ENCODE results near the gene RDH13.
"Not testable (repeated sequence)": the region's sequence is repeated elsewhere in the genome, so short reads cannot be mapped to it uniquely, and the experiment has no call there.

The RDH13 gene

DNA sequence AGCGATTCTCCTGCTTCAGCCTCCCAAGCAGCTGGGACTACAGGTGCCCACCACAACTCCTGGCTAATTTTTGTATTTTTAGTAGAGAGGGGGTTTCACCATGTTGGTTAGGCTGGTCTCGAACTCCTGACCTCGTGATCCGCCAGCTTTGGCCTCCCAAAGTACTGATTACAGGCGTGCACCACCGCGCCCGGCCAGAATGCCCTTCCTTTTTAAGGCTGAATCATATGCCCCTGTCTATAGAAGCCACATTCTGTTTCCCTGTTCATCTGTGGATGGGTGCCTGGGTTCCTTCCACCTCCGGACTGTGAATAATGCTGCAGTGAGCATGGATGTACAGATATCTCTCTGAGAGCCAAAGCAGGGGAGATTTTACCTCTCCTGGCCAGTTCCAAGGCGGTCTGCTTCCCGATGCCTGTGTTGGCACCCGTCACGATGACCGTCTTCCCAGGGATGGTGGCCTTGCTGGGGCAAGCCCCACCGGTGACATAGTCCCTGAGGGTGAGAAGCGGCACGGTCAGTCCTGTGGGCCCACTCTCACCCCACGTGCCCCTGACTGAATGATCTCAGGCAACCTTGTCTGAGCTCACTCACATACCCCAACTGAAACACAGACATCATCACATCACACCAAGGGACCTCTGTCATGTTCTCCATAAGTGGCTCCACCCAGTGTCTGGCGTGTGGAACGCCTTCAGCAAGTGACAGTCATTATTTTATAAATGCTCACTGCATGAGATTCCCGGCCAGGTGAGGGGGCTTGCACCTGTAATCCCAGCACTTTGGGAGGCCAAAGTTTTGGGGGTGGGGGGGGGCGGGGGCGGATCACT lies 4.0 kb downstream of the RDH13 start:
- FAIRE-seq (no peak), DNase-seq (ENCODE audit: insufficient read length, low spot score) (no peak)
- TF ChIP-seq POLR2A (IDR thresholded peaks at IDR 0.05; ENCODE audit: low read depth, low read length) = no peak

GRCh38 chr19:55056827-55057226 lies 6.1 kb downstream of the RDH13 start:
- no peak for FAIRE-seq
- no peak for DNase-seq (ENCODE audit: insufficient read length, low spot score)
- no peak for TF ChIP-seq POLR2A (IDR thresholded peaks at IDR 0.05; ENCODE audit: low read depth, low read length)

GRCh38 chr19:55053735-55054134 lies 9.2 kb downstream of the RDH13 start:
- DNase-seq (ENCODE audit: insufficient read length, low spot score) (no peak), FAIRE-seq (no peak)

GRCh38 chr19:55050749-55051532 lies 12.0 kb downstream of the RDH13 start:
- FAIRE-seq (no peak), DNase-seq (ENCODE audit: insufficient read length, low spot score) (no peak)
- TF ChIP-seq POLR2A (IDR thresholded peaks at IDR 0.05; ENCODE audit: low read depth, low read length) = no peak

More at GRCh38 chr19:55053735-55054134, 9.2 kb downstream of the RDH13 start:
- TF ChIP-seq POLR2A (IDR thresholded peaks at IDR 0.05; ENCODE audit: low read depth, low read length) = no peak

GRCh38 chr19:55048446-55048845 lies 14.5 kb downstream of the RDH13 start:
- FAIRE-seq (no peak), DNase-seq (ENCODE audit: insufficient read length, low spot score) (no peak)
- no peak for TF ChIP-seq POLR2A (IDR thresholded peaks at IDR 0.05; ENCODE audit: low read depth, low read length)

GRCh38 chr19:55047951-55048350 lies 15.0 kb downstream of the RDH13 start:
- FAIRE-seq (no peak), DNase-seq (ENCODE audit: insufficient read length, low spot score) (no peak)
- TF ChIP-seq POLR2A (IDR thresholded peaks at IDR 0.05; ENCODE audit: low read depth, low read length) = no peak

DNA sequence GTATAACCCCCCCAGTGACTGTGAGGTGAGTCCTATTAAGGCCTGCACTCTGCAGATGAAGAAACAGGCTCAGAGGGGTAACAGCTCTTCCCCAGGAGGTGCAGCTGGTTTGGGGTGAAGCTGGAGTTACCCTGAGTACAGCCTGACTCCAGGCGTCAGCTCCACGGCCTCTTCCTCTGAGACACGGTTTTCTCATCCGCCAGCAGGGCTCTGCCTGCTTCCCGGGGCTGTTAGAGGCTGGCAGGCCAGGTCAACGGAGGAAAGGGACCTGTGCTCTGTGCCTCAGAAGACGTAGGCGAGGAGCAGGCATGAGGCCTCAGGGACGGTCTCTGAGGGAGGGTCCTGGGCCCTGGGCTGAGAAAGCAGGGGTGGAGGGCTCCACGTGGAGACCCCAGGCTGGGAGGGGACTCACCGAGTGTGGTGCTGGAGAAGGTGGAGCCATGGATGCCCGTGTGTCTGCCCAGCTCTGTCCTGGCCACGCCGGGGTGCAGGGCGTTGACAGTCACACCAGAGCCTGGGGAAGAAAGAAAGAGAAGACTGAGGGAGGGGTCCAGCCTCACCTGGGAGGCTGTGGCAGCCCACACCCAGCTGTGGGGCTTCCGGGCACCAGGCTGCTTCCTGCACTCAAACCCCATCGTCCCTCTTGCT lies 15.8 kb downstream of the RDH13 start:
- FAIRE-seq (no peak), DNase-seq (ENCODE audit: insufficient read length, low spot score) (no peak)
- no peak for TF ChIP-seq POLR2A (IDR thresholded peaks at IDR 0.05; ENCODE audit: low read depth, low read length)

GRCh38 chr19:55044771-55045716 lies 17.9 kb downstream of the RDH13 start:
- DNase-seq (ENCODE audit: insufficient read length, low spot score) (no peak), FAIRE-seq (no peak)
- no peak for TF ChIP-seq POLR2A (IDR thresholded peaks at IDR 0.05; ENCODE audit: low read depth, low read length)

DNA sequence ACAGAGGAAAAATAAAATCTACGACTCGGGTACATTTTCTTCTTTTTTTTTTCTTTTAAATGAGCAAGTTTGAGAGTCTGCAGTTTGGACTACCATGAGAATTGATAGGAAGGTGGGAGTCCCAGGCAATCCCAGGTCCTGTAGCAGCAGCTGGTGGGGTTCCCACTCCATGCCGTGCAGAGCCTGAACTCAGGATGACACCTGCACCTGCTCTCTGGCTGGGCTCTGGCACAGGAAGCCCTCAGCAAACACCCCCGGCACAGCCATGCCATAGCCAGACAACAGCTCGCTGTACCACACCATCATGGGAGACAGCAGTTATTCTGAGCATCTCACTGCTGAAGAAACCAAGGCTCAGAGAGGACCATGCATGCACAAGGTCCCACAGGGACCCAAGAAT lies 18.7 kb downstream of the RDH13 start:
- DNase-seq (ENCODE audit: insufficient read length, low spot score) = no peak
- no peak for FAIRE-seq
- TF ChIP-seq POLR2A (IDR thresholded peaks at IDR 0.05; ENCODE audit: low read depth, low read length) = no peak

GRCh38 chr19:55042688-55043087 lies 20.3 kb downstream of the RDH13 start:
- FAIRE-seq (no peak), DNase-seq (ENCODE audit: insufficient read length, low spot score) (no peak)
- no peak for TF ChIP-seq POLR2A (IDR thresholded peaks at IDR 0.05; ENCODE audit: low read depth, low read length)

DNA sequence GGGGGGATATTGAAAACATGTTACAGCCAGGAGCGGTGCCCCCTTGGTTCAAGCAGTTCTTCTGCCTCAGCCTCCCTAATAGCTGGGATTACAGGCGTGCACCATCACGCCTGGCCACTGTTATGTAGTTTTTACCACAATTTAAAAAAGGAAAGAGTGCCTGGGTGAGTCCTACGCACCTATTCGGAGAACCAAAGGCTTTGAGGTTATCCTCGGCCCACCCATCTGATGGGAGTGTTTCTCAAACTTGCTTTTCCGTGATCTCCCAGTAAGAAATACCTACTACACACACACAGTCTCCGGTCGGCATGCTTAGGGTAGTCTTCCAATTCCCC lies 20.6 kb downstream of the RDH13 start:
- TF ChIP-seq POLR2A (IDR thresholded peaks at IDR 0.05; ENCODE audit: low read depth, low read length) = no peak
- DNase-seq (ENCODE audit: insufficient read length, low spot score) (no peak), FAIRE-seq (no peak)

DNA sequence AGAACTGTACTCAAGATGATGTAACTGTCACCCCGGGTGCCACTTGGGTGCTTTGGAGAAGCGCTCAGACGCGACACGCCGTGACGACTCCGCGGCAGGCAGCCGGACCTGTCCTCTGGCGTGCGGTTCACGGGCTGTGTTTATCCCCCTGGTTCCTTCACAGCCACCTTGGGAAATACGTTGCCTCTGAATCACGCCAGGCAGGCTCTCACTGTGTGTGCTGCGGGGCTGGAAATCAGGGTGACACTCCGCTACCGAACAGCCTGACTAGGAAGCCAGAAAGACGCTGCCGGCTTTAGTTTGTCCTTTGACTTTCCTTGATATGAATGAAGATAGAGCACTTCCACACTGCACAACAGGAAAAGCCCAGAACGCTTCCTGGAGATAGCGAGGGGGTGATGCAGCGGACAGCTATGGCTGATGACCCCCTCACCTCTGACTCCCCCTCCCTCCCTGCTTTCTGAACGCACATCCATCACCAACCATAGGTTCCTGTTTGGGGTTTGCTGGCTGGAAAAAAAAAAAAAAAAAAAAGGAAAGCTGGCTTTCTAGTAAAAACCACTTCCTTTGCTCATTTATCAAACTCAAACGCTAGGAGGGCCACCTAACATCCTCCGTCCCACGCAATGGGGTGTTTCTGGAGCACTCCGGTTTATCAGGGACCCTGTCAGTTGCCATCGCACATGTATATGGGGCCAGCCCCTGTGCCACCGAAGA lies 21.2 kb downstream of the RDH13 start:
- TF ChIP-seq POLR2A (IDR thresholded peaks at IDR 0.05; ENCODE audit: low read depth, low read length) = no peak
- DNase-seq (ENCODE audit: insufficient read length, low spot score) (no peak), FAIRE-seq (no peak)

- DNase-seq (ENCODE audit: insufficient read length, low spot score) (no peak), FAIRE-seq (no peak)
- TF ChIP-seq POLR2A (IDR thresholded peaks at IDR 0.05; ENCODE audit: low read depth, low read length) = no peak
These were observed 21.7 kb downstream of the RDH13 start for GRCh38 chr19:55041244-55041626.

DNA sequence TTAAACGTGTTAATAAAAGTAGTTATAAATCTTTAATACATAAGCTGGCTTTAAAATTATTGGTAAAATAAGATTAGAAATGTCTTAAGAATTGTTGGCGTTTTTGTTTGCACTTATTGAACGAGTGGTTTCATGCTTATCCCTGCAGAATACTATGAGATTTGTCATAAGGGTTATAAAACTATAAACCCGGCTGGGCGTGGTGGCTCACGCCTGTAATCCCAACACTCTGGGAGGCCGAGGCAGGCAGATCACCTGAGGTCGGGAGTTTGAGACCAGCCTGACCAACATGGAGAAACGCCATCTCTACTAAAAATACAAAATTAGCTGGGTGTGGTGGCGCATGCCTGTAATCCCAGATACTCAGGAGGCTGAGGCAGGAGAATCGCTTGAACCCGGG lies 22.3 kb downstream of the RDH13 start:
- not testable (repeated sequence) for FAIRE-seq; DNase-seq (ENCODE audit: insufficient read length, low spot score)

- FAIRE-seq; DNase-seq (ENCODE audit: insufficient read length, low spot score): not testable (repeated sequence)
These were observed 25.3 kb downstream of the RDH13 start for GRCh38 chr19:55037603-55038002.
